ENCODE results near the gene TM4SF5.
"Not testable (repeated sequence)": the region's sequence is repeated elsewhere in the genome, so short reads cannot be mapped to it uniquely, and the experiment has no call there.

The TM4SF5 gene

DNA sequence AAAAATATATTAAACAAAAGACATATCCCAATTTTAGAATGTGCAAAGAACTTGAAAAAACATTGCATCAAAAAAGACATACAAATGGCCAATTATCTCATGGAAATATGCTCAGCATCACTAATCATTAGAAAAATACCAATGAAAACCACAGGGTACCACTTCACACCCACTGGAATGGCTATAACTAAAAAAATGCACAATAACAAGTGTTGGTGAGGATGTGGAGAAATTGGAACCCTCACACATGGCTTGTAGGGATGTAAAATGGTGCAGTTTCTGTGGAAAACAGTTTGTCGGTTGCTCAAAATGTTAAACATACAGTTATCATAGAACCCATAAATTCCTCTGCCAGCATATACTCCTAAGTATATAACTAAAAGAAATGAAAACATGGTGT lies 23.5 kb downstream of the TM4SF5 start:
- DNase-seq: no peak

DNA sequence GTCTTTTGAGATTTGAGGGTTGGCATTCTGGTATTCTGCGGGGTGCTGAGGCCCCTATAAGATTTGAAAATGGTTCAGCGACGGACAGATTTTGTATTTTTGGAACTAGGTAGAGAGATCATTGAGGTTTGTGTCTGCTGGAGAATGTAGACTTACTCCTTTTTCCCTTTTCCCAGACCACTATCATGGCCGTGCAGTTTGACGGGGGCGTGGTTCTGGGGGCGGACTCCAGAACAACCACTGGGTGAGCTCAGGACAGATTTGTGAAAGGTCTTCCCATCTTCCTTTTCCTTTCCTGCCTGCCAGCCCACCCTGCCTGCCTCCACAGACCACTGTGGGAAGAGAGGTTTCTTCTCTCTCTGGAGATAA lies 24.9 kb downstream of the TM4SF5 start:
- DNase-seq: no peak

DNA sequence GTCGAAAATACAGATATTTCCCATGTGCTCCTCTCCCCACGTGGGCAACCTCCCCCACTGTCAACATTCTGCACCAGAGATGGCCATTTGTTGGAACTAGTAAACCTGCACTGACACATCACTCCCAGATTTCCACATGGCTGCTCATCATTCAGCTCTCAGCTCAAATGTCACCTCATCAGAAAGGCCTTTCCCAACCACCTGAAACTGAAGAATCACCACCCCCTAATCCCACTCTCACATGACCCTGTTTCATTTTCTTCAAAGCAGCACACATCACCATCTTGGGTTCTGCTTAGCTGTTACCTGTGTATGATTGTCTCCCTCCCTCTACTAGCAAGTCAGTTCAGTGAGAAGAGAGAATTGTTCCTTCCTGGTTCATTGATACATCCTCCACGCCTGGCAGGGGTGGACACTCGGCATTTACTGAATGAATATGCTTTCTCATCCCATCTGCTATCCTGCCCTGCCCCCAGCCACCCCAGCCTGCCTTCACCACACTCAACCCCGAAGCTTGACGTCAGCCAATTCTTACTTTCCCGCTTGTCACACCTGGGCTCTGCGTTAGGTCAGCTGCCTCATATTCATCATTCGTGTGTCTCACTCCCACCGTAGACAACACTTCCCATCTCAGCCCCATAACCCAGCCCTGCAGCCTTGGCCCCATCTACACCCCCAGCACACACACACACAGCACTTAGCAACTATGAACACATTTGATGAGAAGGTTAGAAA lies 28.9 kb downstream of the TM4SF5 start:
- no peak for DNase-seq

DNA sequence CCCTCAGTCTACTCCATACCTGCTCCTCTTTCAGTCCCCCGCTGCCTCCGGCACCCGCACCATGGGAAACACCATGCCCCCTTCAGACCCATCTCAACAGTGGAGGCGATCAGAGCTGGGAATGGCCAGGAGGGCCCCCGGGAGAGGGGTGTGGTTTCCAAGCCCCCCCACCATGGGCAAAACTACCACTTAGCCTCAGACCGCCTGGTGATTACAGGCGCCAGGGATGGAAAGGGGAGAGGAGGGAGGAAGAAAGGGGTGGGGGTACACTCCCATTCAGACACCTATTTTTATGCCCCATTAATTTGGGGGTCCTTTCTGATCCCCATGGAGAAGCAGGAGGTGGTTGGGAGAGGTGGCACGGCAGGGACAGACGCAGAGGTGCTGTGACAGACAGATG lies 30.5 kb downstream of the TM4SF5 start, which contains the start of gene C17orf114:
Gene C17orf114 (minus strand): TSS at position 101 of the 400 bp plus-strand sequence.
- no peak for DNase-seq

DNA sequence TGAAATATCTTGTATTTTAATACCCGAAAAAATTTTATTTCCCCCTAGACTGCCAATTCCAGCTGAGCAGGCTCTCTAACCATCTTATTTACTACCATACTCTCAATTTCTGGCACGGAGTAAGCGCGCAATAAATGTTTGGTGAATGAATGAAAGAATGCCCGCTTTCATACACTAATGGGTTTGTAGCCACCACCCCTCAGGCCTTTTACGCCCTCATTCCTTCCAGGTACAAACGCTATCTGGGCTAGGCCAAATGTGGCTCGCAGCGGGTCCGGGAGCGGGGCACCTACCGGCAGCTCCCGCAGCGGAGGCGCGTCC lies 34.7 kb downstream of the TM4SF5 start:
- DNase-seq: no peak

DNA sequence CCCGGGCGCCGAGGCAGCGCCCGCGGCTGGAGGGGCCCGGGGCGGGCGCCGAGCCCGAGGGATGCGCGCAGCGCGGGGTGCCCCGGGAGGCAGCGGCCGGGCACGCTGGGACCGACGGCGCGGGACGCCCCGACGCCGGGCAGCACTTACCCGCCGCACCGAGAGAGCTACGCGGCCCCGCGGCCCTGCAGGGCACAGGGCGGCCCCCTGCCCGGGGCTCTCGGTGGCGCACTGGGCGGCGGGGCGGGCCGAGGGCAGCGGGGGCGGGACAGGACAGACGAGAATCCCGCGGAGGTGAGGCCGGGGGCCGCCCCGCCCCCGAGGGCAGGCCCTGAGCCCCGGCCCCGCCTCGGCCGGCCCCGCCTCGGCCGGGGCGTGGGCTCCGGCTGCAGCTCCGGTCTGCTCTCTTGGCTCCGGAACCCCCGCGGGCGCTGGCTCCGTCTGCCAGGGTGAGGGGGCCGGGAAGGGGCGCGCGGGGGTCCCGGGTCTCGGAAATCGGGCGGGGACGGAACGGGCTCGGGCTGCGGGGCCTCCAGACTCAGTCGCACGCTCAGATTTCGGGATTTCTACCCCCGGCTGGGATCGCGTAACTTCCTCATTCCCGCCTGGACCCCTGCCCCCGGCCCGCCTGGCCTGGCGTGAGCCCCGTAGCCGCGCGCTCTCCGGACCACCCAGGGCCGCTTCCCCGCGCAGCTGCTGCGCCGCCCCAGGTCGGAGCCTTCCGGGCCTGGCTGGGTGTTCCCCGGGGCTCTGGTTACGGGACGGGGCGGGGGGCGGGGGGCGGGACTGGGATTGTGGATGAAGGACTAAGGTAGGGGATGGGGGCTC lies 35.3 kb downstream of the TM4SF5 start, which contains the start of gene PLD2:
Gene PLD2 (plus strand): TSS at position 376 of the 828 bp plus-strand sequence. CDS start 621 bp downstream, outside the sequence.
- peak in 1 of 2 experiments; percentile 76 for DNase-seq

DNA sequence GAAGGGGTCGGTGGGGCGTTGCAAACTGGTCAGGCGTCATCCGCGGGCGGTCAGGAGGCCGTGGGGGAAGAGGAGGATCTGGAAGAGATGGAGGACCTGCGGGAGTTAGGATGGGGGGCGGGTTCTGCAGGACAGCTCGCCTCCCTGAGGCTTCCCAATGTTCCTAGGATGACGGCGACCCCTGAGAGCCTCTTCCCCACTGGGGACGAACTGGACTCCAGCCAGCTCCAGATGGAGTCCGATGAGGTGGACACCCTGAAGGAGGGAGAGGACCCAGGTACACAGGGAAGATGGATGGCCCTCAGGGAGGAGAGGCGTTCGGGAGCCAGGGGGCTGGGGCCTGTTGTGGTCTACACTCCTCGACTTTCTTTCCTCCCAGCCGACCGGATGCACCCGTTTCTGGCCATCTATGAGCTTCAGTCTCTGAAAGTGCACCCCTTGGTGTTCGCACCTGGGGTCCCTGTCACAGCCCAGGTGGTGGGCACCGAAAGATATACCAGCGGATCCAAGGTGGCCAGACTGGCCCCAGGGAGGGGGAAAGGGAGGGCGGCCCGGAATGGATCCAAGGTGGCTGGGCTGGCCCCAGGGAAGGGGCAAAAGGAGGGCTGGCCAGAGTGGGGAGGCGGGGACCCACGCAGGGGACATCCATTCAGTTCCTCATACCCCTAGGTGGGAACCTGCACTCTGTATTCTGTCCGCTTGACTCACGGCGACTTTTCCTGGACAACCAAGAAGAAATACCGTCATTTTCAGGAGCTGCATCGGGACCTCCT lies 36.1 kb downstream of the TM4SF5 start:
- DNase-seq: no peak

DNA sequence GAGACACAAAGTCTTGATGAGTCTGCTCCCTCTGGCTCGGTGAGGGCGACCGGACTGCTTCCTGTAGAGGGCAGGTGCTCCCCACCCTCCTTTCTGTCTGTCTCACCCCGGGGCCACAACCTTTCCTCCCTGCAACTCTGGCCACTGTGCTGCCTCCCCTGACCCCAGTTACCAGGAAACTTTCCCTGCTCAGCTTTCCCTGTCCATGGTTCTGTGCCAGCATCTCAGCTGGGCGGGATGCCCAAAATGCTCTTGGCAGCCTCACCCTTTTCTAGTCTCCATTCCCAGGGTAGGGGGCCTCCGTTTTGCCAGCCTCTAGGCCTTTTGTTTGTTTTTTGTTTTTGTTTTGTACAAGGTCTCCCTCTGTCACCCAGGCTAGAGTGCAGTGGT lies 36.7 kb downstream of the TM4SF5 start:
- no peak for DNase-seq

DNA sequence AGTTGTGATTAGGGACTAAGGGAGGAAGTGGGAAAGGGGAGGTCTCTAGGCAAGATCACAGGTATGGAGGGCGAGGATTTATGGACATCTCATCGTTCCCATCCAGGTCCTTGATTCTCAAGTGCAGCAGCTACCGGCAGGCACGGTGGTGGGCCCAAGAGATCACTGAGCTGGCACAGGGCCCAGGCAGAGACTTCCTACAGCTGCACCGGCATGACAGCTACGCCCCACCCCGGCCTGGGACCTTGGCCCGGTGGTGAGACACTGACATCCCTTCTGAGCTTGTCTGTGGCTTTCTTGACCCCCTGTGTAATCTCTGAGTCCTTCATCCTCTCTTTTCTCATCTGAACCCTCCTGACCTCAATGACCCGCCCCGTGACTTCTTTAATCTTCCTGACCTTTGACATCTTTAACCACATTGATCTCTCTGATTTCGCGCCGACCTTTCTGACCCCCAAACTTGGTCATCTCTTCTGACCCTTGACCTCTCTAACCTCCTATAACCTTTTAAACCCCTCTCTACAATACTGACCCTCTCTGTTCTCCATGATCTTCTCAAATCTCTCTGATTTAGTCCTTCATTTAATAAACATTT lies 39.1 kb downstream of the TM4SF5 start:
- DNase-seq: no peak

DNA sequence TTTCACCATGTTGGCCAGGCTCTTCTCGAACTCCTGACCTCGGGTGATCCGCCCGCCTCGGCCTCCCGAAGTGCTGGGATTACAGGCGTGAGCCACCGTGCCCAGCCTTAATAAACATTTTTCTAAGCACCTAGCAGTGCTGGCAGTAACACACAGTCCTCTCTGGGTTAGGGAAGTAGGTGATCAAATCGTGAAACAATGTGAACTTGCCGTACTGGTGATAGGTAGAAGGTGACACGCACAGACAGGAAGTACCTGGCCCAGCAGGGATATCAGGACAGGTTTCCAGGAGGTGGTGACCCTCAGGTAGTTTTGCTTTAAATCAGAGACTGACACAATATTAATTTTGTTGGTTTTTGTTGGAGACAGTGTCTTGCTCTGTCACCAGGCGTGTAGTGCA lies 39.8 kb downstream of the TM4SF5 start:
- no peak for DNase-seq

DNA sequence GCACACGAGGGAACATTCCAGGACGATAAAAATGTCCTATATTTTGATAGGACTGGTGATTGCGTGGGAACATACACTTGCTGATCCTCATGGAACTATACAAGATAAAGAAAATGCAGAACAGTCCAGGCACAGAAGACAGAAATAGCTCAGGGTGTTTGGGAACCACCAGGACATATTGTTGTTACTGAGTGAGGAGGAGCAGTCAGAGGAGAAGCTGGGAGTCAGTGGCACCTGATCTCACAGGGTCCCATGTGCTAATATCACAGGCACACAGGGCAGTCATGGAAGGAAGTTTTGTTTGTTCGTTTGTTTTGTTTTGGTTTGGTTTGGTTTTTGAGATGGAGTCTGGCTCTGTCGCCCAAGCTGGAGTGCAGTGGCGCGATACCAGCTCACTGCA lies 41.0 kb downstream of the TM4SF5 start:
- DNase-seq: no peak

DNA sequence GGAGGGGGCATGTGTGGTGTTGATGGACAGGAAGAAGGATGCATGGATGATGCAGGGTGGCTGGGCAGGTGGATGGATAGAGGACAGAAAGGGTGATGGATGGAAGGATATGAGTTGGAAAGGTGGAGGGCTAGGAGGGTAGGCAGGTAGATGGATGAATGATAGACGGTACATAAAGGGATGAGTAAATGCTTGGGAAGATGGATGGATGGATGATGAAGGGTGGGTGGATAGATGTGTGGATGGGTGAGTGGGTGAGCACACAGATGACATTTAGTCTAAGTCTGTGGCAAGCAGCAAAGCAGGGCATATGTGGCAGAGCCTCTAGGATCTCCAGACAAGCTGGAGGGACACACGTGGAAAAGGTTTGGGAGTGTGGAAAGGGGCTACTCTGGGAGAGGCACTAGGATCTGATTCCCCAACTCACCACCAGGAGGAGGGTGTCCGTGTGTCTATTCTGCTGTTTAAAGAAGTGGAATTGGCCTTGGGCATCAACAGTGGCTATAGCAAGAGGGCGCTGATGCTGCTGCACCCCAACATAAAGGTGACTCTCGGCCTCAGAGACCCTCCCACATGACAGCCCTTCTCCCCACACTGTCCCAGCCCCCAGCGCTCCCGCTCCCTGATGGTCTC lies 43.5 kb downstream of the TM4SF5 start:
- DNase-seq: no peak

DNA sequence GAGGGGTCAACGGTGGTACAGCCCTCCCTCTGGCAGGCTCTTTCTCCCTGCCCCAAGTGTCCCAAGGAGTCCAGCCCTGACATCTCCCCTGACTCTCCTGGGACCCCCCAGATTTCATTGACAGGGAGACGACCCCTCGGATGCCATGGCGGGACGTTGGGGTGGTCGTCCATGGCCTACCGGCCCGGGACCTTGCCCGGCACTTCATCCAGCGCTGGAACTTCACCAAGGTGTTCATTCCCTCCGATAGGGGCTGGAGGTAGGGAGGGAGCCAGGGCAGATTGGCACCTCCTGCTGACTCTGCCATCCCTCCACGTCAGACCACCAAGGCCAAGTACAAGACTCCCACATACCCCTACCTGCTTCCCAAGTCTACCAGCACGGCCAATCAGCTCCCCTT lies 45.1 kb downstream of the TM4SF5 start:
- no peak for DNase-seq

DNA sequence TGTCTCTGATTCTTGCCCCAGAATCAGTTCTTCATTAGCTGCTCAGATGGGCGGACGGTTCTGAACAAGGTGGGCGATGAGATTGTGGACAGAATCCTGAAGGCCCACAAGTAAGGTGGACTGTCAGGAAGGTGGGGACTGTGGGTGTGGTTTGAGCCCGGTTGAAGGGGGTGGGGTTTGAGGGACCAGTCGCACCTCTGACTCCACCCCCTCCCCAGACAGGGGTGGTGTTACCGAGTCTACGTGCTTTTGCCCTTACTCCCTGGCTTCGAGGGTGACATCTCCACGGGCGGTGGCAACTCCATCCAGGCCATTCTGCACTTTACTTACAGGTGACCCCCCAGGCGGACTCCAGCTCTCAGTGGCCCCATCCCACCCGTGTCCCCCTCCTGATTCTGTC lies 46.6 kb downstream of the TM4SF5 start:
- DNase-seq: no peak

DNA sequence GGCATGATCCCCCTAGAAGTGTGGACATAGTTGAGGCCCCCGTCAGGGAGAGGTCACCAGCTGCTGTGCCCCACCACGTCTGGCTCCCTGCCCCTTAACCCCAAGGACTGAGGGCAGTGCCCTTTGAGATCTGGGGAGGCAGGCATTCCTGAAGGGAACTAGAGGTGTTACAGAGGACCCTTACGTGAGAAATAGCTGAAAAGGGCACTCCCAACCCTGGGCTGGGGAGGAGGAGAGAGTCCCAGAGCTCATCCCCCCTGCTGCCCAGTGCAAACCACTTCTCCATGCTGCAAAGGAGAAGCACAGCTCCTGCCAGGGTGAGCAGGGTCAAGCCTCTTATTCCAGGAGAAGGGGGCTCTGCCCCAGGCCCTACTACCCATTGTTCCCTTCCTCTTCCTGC lies 51.1 kb downstream of the TM4SF5 start:
- no peak for DNase-seq

DNA sequence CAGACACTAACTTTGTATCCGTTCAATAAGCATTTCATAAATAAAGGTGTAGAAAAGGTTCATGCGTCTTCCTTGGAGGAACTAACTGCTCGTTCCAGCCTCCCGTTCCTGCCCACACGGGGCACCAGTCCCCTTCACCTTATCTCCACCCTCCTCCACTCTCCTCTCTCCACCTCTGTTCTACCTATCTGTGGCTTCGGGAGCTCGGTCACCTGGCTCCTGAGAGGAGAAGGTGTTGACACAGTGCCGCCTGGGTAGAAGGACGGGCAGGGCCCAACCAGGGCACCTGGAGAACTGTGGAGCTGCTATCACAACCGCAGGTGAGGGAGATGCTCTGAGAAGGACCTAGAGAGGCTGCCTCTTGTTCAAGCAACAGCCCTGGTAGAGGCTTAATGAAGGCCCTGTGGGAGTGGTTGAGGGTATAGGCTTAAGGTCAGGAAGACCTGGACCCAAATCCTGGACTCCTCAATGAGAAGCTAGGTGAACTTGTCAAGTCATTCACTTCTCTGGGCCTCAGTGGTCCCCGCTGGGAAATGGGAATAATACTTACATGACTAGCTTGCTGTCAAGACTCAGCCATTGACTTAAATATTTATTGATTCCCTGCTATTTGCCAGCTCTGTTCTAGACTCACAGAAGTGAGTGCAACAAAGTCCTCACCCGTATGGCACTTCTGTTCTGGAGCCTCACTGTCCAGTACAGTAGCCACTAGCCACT lies 51.8 kb downstream of the TM4SF5 start:
- peak in 1 of 2 experiments; percentile 7 for DNase-seq

DNA sequence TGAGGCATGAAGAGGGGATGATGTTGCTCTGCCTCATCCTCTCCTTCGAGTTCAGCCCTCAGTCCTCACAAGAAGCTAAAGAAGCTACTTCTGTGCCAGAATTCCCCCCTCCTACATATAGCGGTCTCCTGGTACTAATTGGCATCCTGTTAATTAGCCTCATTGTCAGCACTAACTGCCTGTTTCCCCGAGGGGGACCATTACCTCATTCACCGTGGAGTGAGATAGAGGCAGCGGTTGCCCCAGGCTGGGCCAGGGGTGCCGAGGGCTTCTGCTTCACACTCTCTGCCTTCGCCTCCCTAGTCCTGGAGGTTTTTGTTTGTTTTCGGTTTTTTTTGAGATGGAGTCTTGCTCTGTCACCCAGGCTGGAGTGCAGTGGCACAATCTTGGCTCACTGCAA lies 55.7 kb downstream of the TM4SF5 start:
- DNase-seq: no peak

DNA sequence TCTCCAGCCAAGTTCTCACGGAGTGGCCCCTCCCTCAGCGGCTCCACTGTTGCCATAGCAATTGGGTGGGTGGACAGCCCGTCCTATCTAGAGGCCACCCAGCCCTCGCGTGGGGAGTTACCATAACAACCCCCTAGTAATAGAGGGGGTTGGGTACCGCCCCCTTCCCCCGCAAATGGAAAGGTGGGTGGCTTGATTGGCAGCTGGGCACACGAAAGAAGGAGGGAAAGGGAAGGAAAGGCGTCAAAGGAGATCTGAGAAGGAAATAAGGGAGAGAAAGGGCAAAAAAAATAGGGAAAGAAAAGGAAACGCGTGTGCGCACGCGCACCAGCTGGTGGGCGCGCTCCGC lies 61.1 kb downstream of the TM4SF5 start:
- DNase-seq: not testable (repeated sequence)
